GM19324 (cell line): ENCODE data around the gene MYO3B.
"Not testable (repeated sequence)": the region's sequence is repeated elsewhere in the genome, so short reads cannot be mapped to it uniquely, and the experiment has no call there.

ENCODE experiments used
- ATAC-seq: cut with Tn5 transposase; IDR thresholded peaks from one replicate; pipeline ENCODE4 v1.9.1; 2021; ENCODE audit warnings: mild to moderate bottlenecking, moderate library complexity; ENCODE audit not compliant: unreplicated experiment, low FRiP score

Gene MYO3B

DNA sequence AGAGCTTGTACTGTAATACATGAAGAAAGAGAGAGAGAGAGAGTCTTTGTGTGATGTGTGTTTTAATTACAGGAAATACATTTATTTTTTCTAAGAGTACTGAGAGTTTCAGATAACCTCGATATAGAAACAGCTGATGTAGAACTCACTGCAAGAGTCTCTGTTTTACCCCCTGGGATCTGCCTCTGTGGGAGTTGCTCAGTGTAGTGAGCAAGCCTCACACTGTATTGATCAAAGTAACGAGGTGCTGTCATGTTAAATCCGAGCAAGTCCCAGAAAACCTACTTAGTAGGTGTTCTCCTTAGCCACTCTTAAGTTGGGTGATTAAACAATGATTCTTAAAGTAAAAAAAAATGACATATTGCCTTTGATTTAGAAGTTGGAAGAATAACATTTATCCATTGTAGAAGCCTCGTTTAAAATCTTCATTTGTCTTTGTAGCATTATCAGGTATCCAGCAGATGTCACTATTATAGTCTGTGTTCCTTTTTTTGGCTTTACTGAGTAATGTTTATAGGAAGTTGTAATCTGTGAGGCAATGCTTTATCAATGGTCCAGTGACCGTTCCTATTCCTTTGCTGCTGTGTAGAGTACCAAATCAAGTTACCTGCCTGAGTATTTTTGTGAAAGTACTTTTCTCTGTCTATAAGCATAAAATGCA, 219.0 kb downstream of the MYO3B start:
- ATAC-seq = no peak

DNA sequence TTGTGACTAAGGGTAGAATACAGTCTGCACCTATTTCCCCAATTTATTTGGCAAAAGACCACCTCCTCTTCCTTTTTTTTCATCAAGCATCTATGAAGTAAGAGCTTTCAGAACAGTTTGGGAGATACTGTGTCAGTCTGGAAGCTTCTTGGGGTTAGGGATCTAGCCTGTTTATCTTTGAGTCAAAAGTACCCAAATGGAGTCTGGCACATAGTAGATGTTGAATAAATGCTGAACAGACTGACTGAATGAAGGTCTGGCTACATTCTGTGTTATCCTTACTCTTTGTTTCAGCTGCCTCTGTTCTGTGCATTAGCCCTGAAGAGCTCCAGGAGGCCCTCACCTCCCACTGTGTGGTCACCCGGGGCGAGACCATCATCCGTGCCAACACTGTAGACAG, 223.2 kb downstream of the MYO3B start:
- no peak for ATAC-seq

DNA sequence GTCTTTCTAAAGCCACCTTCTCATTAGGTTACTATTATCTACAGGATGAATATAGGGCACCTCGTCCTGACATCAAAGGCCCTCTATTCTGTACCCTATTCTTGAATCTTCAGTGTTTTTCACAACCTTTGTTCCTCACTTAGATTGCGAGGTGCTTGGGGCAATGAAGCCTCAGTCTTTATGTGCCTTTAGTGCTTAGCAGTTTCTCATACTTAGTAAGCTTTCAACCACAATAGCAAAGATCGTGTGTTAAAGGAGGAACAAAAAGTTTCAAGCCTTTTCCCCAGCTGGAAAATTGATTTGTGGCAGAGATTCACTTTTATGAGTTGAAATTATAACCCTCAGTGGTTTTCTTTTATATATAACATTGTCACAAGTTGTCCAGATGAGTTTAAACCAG, 226.9 kb downstream of the MYO3B start:
- ATAC-seq = no peak

DNA sequence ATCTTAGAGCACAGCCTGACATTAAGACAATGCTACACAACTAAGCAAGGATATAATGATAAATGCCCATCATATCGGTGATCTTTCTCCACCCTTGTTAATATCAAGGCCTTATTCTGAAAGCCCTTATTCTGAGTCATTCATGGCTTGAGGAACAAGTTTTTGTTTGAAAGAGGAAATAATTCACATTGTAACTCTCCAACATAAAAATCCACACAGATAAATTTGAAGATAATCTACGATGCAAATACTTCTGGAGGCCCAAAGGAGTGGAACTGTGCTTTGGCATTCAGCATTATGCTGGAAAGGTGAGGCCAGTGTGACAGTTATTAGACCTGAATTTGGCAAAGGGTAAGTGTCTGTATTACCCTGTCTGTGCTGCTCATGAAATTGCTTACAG, 227.4 kb downstream of the MYO3B start:
- ATAC-seq = no peak

DNA sequence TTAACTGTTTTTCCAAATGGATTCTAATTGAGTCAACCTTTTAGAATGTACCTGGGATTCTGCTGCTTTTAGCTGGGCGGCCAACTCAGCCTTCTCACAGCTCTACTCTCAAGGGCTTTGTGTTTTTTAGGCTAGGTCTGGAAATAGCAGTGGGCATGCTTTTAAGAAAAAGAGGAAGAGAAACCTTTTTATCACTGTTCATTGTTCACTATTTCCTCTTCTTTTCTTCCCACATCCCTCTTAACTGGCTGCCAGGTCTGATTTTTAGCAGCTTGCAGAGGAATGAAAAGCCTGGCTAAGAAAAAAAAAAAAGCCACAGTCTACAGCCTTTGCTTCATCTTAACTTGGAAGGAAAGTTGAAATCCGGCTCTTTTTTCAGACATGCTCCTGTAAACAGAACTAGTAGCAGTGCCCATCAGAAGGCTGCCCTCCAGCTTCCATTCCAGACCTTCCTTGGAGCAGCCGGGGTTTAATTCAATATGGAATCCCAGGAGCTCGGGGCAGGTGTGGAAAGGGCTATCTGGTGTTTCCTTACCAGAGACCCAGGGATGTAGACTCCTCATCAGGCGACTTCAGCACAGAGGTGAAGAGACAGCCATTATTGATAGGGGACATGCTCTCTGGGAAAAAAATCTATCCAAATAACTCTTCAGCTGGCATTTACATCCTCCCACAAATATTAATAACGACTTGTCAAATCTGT, 230.7 kb downstream of the MYO3B start:
- no peak for ATAC-seq

DNA sequence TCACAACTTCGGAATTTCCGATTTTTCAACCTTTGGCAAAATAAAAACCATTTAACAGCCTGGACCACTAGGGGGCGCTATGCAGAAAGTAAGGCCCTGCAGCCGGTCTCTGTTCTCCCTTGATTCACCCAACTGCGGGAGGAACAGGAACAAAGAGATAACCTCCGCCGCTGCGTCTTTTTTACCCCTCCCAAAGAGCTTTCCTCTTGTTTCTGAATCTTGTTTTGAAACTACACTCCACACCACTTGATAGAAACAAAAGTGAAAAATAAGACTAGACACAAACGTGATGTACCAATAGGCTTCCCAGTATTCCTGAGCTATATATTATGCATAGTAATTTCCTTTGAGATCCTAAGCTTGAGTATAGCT, 231.2 kb downstream of the MYO3B start:
- no peak for ATAC-seq

DNA sequence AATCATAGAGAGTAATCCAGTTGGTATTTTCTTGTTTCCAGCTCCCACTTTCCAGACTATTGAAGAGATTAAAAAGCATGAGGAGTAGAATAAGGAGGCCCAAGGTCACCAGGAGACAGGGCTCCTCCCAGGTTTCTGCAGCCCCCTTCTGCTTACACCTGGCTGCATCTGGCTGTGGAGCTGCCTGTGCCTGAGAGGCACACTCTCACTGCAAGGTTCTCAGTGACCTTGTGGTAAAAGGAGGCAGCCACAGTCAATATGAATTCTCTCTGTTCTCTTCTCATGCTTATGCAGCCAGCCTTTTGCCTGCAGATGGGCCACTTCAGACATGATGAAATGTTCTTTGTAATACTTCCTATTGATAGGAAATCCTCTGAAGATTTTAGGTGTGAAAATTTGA, 233.7 kb downstream of the MYO3B start:
- no peak for ATAC-seq

DNA sequence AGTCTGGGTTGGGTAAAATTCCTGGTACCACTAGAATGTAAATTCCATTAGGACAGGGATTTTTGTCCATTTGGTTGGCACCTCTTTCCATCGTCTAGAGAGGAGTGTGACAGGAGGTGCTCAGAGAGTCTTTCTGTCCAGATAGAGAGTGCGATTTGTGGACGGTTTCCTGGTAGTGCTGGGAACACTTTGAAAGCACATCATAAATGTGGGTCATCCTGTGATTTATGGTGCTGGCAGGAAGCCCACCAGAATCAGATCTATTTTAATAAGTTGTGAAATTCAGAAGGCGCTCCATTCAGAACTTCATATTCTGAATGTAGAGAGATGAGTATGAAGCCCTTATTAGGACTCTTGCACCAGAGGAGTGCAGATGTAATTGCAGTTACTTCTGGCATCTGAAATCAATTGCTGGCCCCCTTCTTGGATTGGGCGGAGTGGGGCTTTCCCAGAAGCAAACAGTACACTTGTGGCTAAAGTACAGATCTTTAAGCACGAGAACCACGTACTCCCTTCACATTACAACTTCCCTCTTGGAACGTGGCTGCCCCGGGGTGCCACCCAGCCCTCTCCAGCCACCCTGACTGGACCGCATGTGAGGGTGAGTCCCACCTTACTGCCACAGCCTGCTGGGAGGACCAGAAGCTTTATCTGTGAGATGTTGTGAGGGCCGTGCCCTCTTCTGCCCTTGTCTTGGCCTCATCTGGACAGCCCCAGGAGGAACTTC, 243.2 kb downstream of the MYO3B start:
- no peak for ATAC-seq

DNA sequence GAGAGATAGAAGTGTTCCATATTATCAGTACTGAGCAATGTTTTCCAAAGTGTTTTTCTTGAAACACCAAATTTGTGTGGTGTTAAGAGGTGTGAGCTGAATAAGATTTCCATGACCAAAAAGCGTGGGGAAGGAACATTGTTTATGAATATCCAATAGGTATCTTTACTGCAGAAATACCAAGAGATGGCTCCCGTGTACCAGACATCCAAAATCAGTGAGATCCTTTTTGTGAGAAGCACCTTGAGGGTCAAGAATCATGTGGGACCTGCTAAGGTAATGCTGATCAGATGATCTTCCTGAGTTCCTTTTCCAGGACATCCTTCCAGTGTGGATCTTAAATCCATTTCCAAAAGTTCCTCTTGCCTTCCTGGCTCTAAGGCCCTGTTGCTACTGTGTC, 246.0 kb downstream of the MYO3B start:
- no peak for ATAC-seq

DNA sequence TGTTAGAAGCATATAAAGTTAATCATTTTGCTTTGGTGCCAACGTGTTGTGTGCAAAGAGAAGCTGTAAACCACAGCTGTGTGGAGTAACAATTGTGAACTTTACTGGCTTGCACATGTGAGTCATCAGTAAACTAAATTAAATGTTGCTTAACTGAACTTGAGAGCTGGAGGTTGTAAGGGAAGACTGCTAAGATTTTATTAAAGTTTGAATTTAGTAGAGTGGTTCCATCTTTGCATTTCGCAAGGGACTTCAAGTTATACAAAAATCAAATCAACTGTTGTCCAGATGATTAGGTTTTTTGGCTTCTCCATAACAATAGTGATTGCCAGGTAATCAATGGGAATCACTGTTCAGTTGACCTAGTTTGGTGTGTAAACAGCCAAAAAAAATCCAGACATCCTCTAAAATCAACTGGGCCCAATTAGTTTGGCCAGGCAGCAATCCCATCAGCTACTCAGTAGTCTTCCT, 247.4 kb downstream of the MYO3B start:
- no peak for ATAC-seq

DNA sequence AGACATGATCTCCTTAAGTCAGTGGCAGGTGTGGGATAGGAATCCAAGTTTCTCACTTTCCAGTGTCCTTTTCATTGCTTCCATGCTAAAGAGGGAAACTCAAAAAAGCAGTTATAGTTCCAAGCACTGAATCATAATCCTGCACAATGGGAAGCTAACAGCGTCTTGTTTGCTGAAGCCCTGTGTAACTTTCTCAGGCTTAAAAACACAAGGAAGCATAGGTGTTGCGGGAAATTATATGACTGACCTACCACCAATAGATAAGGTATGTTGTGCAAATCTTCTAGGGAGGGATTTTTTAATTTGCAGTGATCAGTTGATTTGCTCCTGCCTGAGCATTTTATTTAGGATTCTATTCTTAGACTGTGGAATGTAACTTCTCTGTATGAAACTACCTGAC, 250.9 kb downstream of the MYO3B start:
- no peak for ATAC-seq

DNA sequence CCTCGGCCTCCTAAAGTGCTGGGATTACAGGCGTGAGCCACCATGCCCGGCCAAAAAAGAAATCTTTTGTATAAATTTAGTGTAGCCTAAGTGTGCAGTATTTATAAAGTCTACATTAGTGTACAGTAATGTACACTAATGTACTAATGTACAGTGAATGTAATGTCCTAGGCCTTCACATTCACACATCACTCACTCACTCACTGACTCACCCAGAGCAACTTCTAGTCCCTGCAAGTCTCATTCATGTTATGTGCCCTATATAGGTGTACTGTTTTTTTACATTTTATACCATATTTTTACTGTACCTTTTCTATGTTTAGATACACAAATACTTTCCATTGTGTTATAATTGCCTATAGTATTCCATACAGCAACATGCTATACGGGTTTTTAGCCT, 254.9 kb downstream of the MYO3B start:
- ATAC-seq = no peak

DNA sequence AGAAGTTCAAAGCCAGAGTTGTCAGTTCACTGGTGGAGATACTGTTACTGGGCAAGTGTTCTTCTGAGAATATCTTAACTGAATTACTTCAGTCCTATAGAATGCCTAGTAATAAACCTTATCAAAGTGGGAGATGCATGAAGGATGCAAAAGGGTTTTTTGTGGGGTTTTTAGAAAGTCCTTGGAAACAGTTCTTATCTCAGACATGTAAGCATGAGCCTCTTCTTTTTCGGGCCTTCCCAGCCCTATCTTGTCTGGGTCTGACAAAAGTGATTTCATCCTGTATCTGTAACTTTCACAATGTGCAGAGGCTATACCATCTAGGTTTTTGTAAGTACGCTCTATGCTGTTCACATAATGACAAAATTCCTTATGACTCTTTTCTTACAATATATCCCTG, 255.5 kb downstream of the MYO3B start:
- ATAC-seq = no peak

DNA sequence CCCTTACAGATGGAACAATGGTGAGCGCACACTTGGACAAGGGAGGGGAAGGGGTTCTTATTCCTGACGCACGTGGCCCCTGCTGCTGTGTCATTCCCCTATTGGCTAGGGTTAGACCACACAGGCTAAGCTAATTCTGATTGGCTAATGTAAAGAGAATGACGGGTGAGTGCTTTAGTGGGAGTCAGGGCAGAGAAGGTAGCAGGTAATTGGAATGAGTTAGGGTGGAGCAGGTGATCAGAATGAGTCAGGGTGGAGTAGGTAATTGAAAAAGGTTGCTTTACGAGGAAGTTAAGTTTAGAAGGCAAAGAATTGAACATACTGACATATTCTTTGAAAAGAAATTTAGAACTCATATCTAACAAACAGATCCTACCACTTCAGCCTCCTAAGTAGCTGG, 256.4 kb downstream of the MYO3B start:
- not testable (repeated sequence) for ATAC-seq

DNA sequence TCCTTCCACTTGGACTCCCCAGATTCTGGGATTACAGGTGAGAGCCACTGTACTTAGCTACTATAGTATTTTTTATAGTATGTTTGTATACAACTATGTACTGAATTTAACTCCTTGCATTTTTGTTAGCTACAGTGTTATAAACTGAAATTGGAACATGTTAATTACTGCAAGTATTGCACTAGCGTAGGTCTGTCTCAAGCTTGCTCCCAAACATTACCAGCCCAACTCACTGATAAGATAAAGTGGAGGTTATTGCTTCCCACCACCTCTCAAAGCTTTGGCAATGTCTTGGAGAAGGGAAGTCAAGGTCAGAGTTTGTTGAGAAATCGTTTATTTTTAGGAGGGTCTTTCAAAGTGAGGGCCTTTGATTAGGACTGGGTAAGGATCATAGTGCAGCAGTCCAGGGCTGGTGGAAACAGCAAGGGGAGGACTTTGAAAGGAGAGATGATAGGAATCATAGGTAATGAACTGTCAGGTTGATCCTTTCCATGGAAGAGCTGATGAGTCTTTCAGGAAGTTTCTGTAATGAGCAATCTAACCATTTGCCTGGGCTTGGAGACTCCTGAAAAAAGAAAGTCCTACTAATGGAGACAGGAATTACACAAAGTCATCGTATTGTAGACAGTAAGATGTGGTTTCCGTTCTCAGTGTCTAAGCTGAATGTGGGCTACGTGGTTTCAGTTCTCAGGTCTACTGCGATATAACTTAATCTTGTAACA, 257.1 kb downstream of the MYO3B start:
- no peak for ATAC-seq

DNA sequence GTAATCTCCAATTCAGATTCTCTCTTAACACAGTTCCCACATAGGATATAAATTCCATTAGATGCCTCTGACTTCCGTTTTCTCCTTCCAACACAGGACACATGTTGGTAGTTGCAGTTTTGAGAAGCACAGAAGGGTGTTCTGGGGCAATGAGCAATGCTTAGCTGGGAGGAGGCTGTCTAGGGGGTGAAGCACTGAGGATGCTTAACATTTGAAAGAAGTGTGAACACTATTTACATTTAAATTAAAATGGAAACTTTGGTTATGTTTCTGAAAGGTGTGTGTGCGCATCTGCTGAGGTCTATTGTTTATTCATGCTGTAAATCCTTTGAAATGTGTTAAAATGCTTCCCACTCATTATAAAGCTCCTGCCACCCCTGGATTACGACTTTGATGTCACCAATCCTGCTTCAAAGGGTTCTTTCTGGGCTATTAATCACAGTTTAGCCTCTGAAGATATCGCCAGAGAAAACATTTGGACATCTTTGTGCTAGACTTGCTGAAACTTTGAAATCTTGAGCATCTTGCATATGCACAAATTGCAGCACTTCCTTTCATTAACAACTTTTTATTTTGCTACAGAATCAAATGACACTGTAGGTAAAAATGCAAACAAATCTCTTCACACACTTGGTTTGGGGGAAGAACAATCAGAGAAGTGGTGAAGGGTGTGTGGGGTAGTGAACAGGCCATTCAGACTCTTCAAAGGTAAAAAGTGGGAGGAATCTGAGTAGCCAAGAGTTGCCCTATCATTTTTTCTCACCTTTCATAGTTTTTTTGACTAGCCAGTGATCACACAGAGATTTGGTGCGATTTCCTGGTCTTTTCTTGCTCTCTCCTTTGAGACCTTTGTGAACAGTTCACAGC, 258.4 kb downstream of the MYO3B start:
- no peak for ATAC-seq

DNA sequence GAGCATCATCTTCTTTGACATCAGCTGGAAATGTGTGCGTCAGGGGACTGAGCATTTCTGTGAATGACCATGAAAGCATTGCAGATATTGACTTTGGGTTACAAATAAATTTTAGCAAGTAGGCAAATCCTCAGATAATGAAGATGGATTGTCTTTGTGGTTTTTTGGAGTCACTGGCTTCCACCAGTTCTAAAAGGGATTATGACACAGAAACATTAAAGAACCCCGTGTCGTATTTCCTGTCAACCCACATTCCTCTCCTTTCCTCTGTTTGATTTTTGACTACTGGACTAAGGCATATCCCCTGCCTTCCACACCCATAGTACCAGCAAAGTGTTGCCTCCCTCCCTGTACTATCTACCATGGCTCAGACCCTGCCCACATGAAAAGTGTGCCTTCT, 268.1 kb downstream of the MYO3B start:
- no peak for ATAC-seq

DNA sequence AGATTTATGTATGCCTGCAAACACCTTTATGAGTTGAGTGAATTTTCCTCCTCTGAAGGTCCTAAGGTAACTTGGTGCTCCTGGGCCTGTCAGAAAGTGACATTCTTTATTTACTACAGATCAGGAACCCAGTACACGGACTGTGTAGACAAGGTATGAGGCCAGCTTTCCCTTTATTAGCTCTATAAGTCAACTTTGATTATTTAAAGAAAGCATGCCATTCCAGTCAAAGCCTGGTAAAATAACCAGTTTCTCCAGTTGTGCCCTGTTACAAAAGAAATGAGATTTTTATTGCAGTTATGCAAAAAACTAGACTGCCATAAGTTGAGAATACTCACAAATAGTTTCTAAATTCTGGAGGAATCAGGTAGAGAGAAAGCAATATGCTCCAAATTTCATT, 271.1 kb downstream of the MYO3B start:
- no peak for ATAC-seq

DNA sequence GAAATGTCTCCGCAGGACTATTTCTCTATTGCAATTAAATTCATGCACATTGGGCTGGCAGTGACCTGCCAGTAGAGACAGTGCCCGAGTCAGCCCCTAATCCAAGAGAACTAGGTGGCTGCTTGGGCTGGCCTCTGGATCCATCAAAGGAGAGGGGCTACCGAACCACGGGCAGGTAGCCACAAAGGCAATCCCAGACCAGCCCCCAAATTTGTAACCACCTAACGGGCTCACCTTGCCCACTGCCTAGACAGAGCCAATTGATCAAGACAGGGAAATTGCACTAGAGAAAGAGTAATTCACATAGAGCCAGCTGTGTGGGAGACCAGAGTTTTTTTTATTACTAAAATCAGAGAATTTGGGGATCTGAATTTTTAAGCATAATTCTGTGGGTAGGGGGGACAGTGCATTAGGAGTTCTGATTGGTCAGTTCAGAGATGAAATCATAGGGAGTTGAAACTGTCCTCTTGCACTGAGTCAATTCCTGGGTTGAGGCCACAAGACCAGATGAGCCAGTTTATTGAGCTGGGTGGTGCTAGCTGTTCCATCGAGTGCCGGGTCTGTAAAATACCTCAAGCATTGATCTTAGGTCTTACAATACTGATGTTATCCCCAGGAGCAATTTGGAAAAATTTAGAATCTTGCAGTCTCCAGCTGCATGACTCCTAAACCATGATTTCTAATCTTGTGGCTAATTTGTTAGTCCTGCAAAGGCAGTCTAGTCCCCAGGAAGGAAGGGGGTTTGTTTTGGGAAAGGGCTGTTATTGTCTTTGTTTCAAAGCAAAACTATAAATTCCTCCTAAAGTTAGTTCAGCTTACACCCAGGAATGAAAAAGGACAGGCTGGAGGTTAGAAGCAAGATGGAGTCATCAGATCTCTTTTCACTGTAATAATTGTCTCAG, 276.8 kb downstream of the MYO3B start:
- no peak for ATAC-seq
